GM12873 (cell line): ENCODE results near the gene BUD13.

Experiments used
- CTCF ChIP-seq: IDR thresholded peaks from 2 replicates; pipeline ENCODE4 v1.5.1; 2012; ENCODE audit warnings: low read depth, mild to moderate bottlenecking, moderate library complexity, low read length, control low read depth; ENCODE audit not compliant: insufficient read depth; ENCODE audit errors: missing control alignments

BUD13 gene

DNA sequence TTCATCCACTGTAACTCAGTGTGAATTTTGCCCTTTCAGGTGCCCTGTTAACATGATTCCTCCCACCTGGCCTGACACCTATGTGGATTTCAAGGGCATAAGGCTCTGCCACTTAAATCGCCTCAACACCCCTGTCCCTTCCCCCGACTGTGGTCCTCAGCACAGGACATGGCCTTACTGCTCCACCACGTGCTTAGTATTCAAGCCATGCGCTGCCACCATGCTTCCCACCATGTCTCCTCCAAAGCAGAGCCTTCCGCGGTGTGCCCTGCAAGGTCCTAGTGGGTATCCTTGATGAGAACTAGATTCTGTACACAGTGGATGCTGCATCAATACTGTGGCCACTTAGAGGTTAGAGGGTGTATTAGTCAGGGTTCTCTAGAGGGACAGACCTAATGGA lies 51.9 kb downstream of the BUD13 start:
- no peak for TF ChIP-seq CTCF

DNA sequence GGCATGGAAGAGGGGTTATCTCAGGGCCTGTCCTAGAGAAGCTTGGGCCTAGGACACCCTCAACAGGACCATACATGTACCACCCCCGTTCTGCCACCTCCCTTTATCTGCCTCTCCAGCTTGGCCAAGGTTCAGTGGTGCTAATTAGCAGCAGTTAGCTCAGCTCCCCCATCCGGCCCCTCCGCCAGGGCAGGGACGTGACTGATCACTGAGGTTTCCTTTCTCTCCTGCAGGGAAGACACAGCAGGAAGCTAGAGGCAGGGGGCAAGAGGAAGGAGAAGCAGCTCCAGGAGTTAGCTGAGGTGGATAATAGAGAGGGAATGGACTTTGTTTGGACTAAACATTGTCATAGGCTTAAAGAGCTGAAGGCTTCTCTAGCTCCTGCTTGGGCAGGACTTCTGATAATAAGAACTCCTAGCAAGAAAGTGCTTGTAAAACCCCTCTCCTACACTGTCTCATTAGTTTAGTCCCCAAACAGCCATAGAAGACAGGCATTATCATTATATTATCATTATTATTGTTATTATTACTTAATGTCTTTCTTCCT lies 53.8 kb downstream of the BUD13 start:
- no peak for TF ChIP-seq CTCF

GRCh38 chr11:116716621-116717020 lies 56.2 kb downstream of the BUD13 start:
- TF ChIP-seq CTCF, result no peak

- peak; percentile 12 for TF ChIP-seq CTCF
Observed at GRCh38 chr11:116715383-116715782, 57.4 kb downstream of the BUD13 start.

DNA sequence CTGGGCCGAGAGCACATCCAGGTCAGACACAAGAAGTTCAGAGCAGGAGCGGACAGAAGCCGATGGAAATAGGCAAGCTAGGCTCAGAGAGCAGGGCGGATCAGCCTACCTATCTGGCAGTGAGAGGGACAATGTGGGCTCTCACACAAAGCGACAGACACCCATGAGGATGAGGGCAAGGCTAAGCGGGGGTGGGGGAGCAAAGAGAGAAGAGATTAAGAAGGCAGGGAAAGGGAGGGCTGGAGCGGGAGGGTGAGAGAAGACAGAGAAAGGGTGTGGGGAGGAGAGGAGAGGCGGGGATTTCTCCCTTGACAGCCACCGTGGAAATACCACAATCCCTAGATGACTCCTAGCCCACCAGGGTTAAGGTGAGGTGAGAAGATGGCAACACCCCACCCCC lies 57.9 kb downstream of the BUD13 start:
- no peak for TF ChIP-seq CTCF

- no peak for TF ChIP-seq CTCF
Observed at GRCh38 chr11:116712428-116712827, 60.4 kb downstream of the BUD13 start.

- no peak for TF ChIP-seq CTCF
Observed at GRCh38 chr11:116710762-116711161, 62.0 kb downstream of the BUD13 start.
